22Rv1 (cell line): ENCODE results near the gene SEMA3C.

ENCODE experiments used
- H3K27ac ChIP-seq: fragments of 450-650 bp; 2 replicates; pipeline ENCODE4 v1.5.1; 2017
- CTCF ChIP-seq: fragments of 450-650 bp; IDR thresholded peaks from 2 replicates; pipeline ENCODE4 v1.5.1; 2017; ENCODE audit warnings: mild to moderate bottlenecking
- ZFX ChIP-seq: fragments of 450-650 bp; IDR thresholded peaks from 2 replicates; pipeline ENCODE4 v1.6.1; 2017; ENCODE audit warnings: antibody characterized with exemption, borderline replicate concordance

The SEMA3C gene

DNA sequence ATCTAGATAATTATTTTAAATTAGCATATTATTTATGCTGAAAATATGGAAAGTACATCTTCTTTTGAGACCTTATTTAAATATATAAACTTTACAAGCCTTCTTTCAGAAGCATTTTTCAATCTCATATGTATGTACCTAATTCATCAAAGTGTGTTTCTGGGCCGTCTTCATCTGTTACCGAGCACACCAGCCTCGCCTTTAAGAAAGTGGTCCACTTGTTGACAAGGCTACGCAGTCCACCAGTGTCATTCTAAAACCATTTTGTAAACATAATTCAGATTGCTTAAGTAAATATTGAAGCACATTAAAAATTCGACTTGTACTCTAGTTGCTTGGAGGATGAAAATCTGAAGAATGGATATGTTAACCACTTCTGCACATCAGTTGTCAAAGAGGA is 116.3 kb downstream of the SEMA3C start:
- no peak overlapping the region for H3K27ac ChIP-seq
- TF ChIP-seq CTCF = no peak
- no peak for TF ChIP-seq ZFX

DNA sequence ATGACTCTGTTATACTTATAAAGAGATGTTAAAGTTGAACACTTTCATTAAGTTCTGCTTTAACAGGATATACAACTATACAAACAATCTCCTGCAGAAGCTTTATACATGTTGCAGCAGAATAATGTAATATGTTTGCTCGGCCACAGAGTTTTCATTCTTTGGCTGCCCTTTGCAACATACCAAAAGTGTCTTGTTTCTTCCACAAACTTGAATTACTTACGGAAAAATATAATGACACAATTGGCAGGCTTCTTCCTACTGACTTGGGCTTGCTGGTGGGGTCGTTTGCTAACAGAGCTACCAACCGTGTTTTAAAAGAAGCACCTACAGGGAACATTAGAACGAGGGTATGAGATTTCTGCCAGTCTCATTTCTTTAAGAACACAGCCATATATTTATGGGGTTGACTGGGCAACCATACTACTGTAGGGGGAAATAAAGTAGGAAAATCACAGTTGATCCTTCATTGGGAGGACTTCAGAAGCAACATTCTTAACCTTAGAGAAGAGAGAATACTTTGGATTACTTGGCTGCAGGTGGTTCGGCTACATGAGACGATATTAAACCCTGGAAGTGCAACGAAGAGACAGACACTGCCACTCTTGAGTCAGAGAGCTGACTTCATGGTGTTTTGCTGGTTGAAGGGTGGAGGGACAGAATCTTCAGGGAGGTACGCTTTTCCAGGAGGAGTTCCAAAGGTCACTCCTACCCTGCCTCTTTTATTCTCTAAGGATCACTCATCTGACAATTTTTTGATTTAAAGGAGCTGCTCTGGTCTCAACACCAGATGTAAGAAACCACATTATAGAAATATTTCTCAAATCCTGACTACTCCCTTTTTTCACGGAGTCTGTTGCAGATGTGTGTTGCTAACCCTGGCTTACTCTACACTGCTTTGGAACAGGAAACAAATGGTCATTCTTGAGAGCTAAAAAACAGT is 123.9 kb downstream of the SEMA3C start:
- no peak overlapping the region for H3K27ac ChIP-seq
- no peak for TF ChIP-seq CTCF
- no peak for TF ChIP-seq ZFX

GRCh38 chr7:80791509-80791929 is 127.3 kb downstream of the SEMA3C start:
- no peak overlapping the region for H3K27ac ChIP-seq
- TF ChIP-seq CTCF (no peak), ZFX (no peak)

DNA sequence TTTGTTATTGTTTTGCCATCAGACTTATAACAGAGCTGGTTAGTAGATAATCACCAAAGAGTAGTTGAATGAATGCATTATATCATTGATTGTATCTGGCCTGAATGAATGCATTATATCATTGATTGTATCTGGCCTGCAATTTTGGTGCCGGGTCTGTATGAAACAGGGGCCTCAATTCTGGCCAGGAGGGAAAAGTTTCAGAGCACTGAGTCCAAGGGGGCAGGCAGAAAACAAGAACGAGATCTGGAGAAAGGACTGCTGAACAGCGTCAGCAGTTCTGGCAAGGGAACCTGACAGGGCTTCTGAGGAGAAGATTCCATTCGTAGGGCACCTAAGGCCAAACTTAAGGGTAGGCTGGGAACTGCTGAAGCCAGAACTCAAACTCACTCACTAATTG is 128.0 kb downstream of the SEMA3C start:
- TF ChIP-seq CTCF (no peak), ZFX (no peak)
- no peak overlapping the region for H3K27ac ChIP-seq

DNA sequence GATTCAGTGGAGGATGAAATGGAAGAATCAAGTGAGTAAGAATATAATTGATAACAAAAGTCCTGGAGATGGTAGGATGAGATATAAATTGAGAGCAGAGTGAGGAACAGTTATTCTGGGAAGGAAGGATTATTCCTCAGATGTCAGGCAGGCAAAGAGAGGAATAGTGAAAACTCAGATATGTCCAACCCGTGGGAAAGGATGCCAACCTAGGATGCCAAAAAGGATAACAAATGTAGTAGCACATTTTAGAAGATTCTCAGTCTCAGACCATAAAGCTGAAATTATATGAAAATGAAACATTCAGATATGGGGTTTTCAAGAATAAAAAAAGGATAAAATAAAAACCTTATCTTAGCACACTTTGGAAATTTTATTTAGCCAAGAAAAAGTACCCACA is 131.1 kb downstream of the SEMA3C start:
- TF ChIP-seq ZFX (no peak), CTCF (no peak)
- no peak overlapping the region for H3K27ac ChIP-seq

GRCh38 chr7:80785961-80786536 is 132.8 kb downstream of the SEMA3C start:
- no peak overlapping the region for H3K27ac ChIP-seq
- no peak for TF ChIP-seq CTCF
- TF ChIP-seq ZFX = no peak

- no peak overlapping the region for H3K27ac ChIP-seq
- TF ChIP-seq CTCF (no peak), ZFX (no peak)
Observed at GRCh38 chr7:80785276-80785675, 133.6 kb downstream of the SEMA3C start.
